H9 (cell line): Measurements from ENCODE around the gene MARVELD1. TPM values are rescaled to one million over a fixed set of nuclear protein-coding genes. Genes with fewer than 3 reads are reported as not detected.

Source experiments
- DNase-seq: peaks from one replicate; pipeline ENCODE4 v3.0.0-alpha.2; 2017
- H2AFZ ChIP-seq: one replicate; pipeline ENCODE4 v1.6.1; 2013; ENCODE audit warnings: mild to moderate bottlenecking, low read length, control low read depth, moderate library complexity
- H2AK5ac ChIP-seq: 2 replicates; pipeline ENCODE4 v1.6.1; 2013; ENCODE audit warnings: low read length, control low read depth, mixed read lengths; ENCODE audit not compliant: insufficient read length
- H2BK120ac ChIP-seq: one replicate; pipeline ENCODE4 v1.6.1; 2013; ENCODE audit warnings: low read depth, mild to moderate bottlenecking, low read length, control low read depth, inconsistent platforms; ENCODE audit not compliant: poor library complexity, severe bottlenecking
- H2BK12ac ChIP-seq: 2 replicates; pipeline ENCODE4 v1.6.1; 2013; ENCODE audit warnings: low read length, control low read depth, mixed read lengths, low read depth; ENCODE audit not compliant: insufficient read length
- H2BK15ac ChIP-seq: 2 replicates; pipeline ENCODE4 v1.6.1; 2013; ENCODE audit warnings: low read depth, low read length, control low read depth
- H2BK20ac ChIP-seq: one replicate; pipeline ENCODE4 v1.6.1; 2013; ENCODE audit warnings: low read depth, mild to moderate bottlenecking, low read length, control low read depth, inconsistent platforms; ENCODE audit not compliant: poor library complexity, severe bottlenecking
- H2BK5ac ChIP-seq: 2 replicates; pipeline ENCODE4 v1.6.1; 2013; ENCODE audit warnings: low read length, control low read depth, mixed read lengths; ENCODE audit not compliant: insufficient read length
- H3K14ac ChIP-seq: 2 replicates; pipeline ENCODE4 v1.6.1; 2013; ENCODE audit warnings: low read length, control low read depth; ENCODE audit not compliant: insufficient read depth
- H3K18ac ChIP-seq: 2 replicates; pipeline ENCODE4 v1.6.1; 2013; ENCODE audit warnings: low read depth, mild to moderate bottlenecking, mixed read lengths, low read length, control low read depth; ENCODE audit not compliant: insufficient read length
- H3K23ac ChIP-seq: 2 replicates; pipeline ENCODE4 v1.6.1; 2013; ENCODE audit warnings: low read length, control low read depth, mixed read lengths, low read depth; ENCODE audit not compliant: insufficient read length
- H3K23me2 ChIP-seq: 2 replicates; pipeline ENCODE4 v1.6.1; 2013; ENCODE audit warnings: low read depth, mild to moderate bottlenecking, mixed read lengths, low read length, control low read depth; ENCODE audit not compliant: insufficient read length, poor library complexity, severe bottlenecking
- H3K27ac ChIP-seq: 2 replicates; pipeline ENCODE4 v1.5.1; 2013; ENCODE audit warnings: low read length, control low read depth, mixed read lengths, low read depth; ENCODE audit not compliant: insufficient read length
- H3K27me3 ChIP-seq: 2 replicates; pipeline ENCODE4 v1.6.1; 2013; ENCODE audit warnings: low read length, control low read depth, inconsistent platforms; ENCODE audit not compliant: insufficient read depth
- H3K4ac ChIP-seq: 2 replicates; pipeline ENCODE4 v1.6.1; 2013; ENCODE audit warnings: low read depth, mild to moderate bottlenecking, control low read depth, inconsistent platforms, low read length, moderate library complexity
- H3K4me1 ChIP-seq: 2 replicates; pipeline ENCODE4 v1.6.1; 2013; ENCODE audit warnings: low read length, control low read depth, inconsistent platforms; ENCODE audit not compliant: insufficient read depth
- H3K4me2 ChIP-seq: 2 replicates; pipeline ENCODE4 v1.6.1; 2013; ENCODE audit warnings: low read length, control low read depth, mixed read lengths; ENCODE audit not compliant: insufficient read length, insufficient read depth
- H3K56ac ChIP-seq: 2 replicates; pipeline ENCODE4 v1.6.1; 2013; ENCODE audit warnings: low read depth, mild to moderate bottlenecking, mixed read lengths, low read length, control low read depth; ENCODE audit not compliant: insufficient read length
- H3K79me1 ChIP-seq: 2 replicates; pipeline ENCODE4 v1.6.1; 2013; ENCODE audit warnings: low read depth, mild to moderate bottlenecking, moderate library complexity, low read length, control low read depth, inconsistent platforms; ENCODE audit not compliant: insufficient read depth, poor library complexity, severe bottlenecking
- H3K79me2 ChIP-seq: 2 replicates; pipeline ENCODE4 v1.6.1; 2013; ENCODE audit warnings: low read length, control low read depth, inconsistent platforms; ENCODE audit not compliant: insufficient read depth
- H3K9ac ChIP-seq: 2 replicates; pipeline ENCODE4 v1.6.1; 2013; ENCODE audit warnings: low read length, control low read depth, mixed read lengths; ENCODE audit not compliant: insufficient read length; ENCODE audit errors: extremely low read depth
- H3K9me3 ChIP-seq: one replicate; pipeline ENCODE4 v1.6.1; 2013; ENCODE audit warnings: low read depth, low read length, inconsistent platforms; ENCODE audit not compliant: control insufficient read depth
- H3T11ph ChIP-seq: one replicate; pipeline ENCODE4 v1.6.1; 2013; ENCODE audit warnings: mild to moderate bottlenecking, low read length, control low read depth, inconsistent platforms
- H4K20me1 ChIP-seq: one replicate; pipeline ENCODE4 v1.6.1; 2013; ENCODE audit not compliant: control insufficient read depth, insufficient read length, insufficient read depth
- H4K5ac ChIP-seq: 2 replicates; pipeline ENCODE4 v1.6.1; 2013; ENCODE audit warnings: low read depth, mild to moderate bottlenecking, mixed read lengths, low read length, control low read depth; ENCODE audit not compliant: insufficient read length
- H4K8ac ChIP-seq: replicated peaks from 2 replicates; pipeline ENCODE4 v1.6.1; 2013; ENCODE audit warnings: low read length, control low read depth, mixed read lengths, low read depth; ENCODE audit not compliant: insufficient read length
- H4K91ac ChIP-seq: 2 replicates; pipeline ENCODE4 v1.6.1; 2013; ENCODE audit warnings: low read depth, mild to moderate bottlenecking, moderate library complexity, mixed read lengths, low read length, control low read depth; ENCODE audit not compliant: insufficient read length
- H3K27ac Mint-ChIP-seq, 3 experiments: 2 replicates in 2 of 3; 3 replicates in 1 of 3; pipeline ENCODE4 v1.8.0; 2020 to 2021; ENCODE audit warnings: mixed read lengths in 3 of 3, mild to moderate bottlenecking in 1 of 3, moderate library complexity in 1 of 3
- H3K27me3 Mint-ChIP-seq: 2 replicates; pipeline ENCODE4 v1.8.0; 2021; ENCODE audit warnings: low read depth, mild to moderate bottlenecking, moderate library complexity, mixed read lengths
- H3K36me3 Mint-ChIP-seq, 3 experiments: 2 replicates in 2 of 3; 3 replicates in 1 of 3; pipeline ENCODE4 v1.8.0; 2020 to 2021; ENCODE audit warnings: low read depth in 3 of 3, mixed read lengths in 3 of 3; ENCODE audit not compliant: insufficient read depth in 1 of 3
- H3K4me1 Mint-ChIP-seq, 2 experiments: 2 replicates each; pipeline ENCODE4 v1.8.0; 2020; ENCODE audit warnings: mixed read lengths in 2 of 2
- H3K4me3 Mint-ChIP-seq, 2 experiments: 2 replicates in 1 of 2; 3 replicates in 1 of 2; pipeline ENCODE4 v1.8.0; 2020 to 2021; ENCODE audit warnings: mild to moderate bottlenecking in 2 of 2, mixed read lengths in 2 of 2, moderate library complexity in 1 of 2
- H3K9me3 Mint-ChIP-seq, 2 experiments: 2 replicates in 1 of 2; 3 replicates in 1 of 2; pipeline ENCODE4 v1.8.0; 2020; ENCODE audit warnings: mild to moderate bottlenecking in 2 of 2, mixed read lengths in 2 of 2, moderate library complexity in 1 of 2
- WGBS: extraction: QIAGEN DNeasy Blood & Tissue Kit; methylation state at CpG from one replicate; pipeline ENCODE4 v1.1.7; 2013; ENCODE audit warnings: missing lambda C conversion rate, low lambda C conversion rate, mixed read lengths; ENCODE audit not compliant: insufficient read length; ENCODE audit errors: extremely low coverage; 5-methylcytosine and 5-hydroxymethylcytosine counted together
- total RNA-seq: library from RNA; stranded (reverse); gene quantifications from 2 replicates; pipeline ENCODE4 v1.2.1, GENCODE V29; 2021
- TF ChIP-seq, protein P1 (sequence below): fragments of 200-600 bp; sonication (generic); conservative IDR thresholded peaks from 3 replicates; pipeline ENCODE4 v1.8.0; 2021; ENCODE audit warnings: antibody characterized with exemption, mild to moderate bottlenecking

The MARVELD1 gene
- total RNA-seq, 1 experiment from 2014 or later = 26.7 TPM

DNA sequence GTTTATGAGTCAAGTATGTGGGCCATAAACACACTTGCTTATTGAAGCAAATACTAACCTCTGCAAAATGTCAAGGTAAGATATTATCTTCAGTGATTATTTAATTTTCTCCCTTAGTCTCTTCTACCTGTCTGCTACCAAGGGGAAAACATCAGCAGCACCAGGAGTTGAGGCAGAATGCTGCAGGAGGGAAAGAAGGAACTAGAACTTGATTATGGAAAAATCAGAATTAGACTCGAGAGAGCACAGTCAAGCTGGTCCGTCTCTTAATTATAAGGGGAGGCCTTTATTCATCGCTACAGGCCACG, 18.5 kb downstream of the MARVELD1 start:
- peaks cover 33% of the 10 kb centered on the region for H3K27me3 Mint-ChIP-seq

More for the DNA sequence above, 18.5 kb downstream of the MARVELD1 start:
- TF ChIP-seq, protein P1, sequence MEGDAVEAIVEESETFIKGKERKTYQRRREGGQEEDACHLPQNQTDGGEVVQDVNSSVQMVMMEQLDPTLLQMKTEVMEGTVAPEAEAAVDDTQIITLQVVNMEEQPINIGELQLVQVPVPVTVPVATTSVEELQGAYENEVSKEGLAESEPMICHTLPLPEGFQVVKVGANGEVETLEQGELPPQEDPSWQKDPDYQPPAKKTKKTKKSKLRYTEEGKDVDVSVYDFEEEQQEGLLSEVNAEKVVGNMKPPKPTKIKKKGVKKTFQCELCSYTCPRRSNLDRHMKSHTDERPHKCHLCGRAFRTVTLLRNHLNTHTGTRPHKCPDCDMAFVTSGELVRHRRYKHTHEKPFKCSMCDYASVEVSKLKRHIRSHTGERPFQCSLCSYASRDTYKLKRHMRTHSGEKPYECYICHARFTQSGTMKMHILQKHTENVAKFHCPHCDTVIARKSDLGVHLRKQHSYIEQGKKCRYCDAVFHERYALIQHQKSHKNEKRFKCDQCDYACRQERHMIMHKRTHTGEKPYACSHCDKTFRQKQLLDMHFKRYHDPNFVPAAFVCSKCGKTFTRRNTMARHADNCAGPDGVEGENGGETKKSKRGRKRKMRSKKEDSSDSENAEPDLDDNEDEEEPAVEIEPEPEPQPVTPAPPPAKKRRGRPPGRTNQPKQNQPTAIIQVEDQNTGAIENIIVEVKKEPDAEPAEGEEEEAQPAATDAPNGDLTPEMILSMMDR = no peak
- Histone ChIP-seq H3K4me1 (no peaks in the 10 kb centered on the region), H2BK5ac (no peak overlapping the region), H3T11ph (no peak overlapping the region), H2BK15ac (no peak overlapping the region), H3K23ac (no peak overlapping the region), H2BK12ac (no peak overlapping the region), H3K14ac (no peak overlapping the region), H3K9ac (no peak overlapping the region), H3K18ac (no peak overlapping the region), H4K5ac (no peak overlapping the region), H2AFZ (no peak overlapping the region), H2AK5ac (no peak overlapping the region), H2BK120ac (no peak overlapping the region), H3K79me2 (no peaks in the 10 kb centered on the region), H3K9me3 (peaks cover 4% of the 10 kb centered on the region), H3K27ac (no peak overlapping the region), H4K91ac (no peak overlapping the region), H3K4ac (no peak overlapping the region), H3K79me1 (no peaks in the 10 kb centered on the region), H4K20me1 (no peaks in the 10 kb centered on the region), H3K23me2 (no peaks in the 10 kb centered on the region), H3K27me3 (peaks cover 17% of the 10 kb centered on the region; the same call in 1 of the 2 replicates), H4K8ac (no peak overlapping the region), H3K4me2 (no peak overlapping the region), H2BK20ac (no peak overlapping the region), H3K56ac (no peak overlapping the region)
- no peak for DNase-seq
- Mint-ChIP-seq H3K4me1 (peaks cover 0 to 3% of the 10 kb centered on the region in 2 experiments; a peak in 2 of 4 replicates), H3K36me3 (peaks cover 8 to 11% (median 8%) of the 10 kb centered on the region in 3 experiments; a peak in 6 of 7 replicates), H3K27ac (no peak overlapping the region; a peak in 1 of 7 replicates), H3K9me3 (peaks cover 15 to 16% of the 10 kb centered on the region in 2 experiments), H3K4me3 (no peak overlapping the region)
- WGBS = no CpG with 5 or more reads among the region's 4 CpGs
